HS-5 (cell line): ENCODE measurements around the gene PAGE2.
"Not testable (repeated sequence)": the region's sequence is repeated elsewhere in the genome, so short reads cannot be mapped to it uniquely, and the experiment has no call there.

Experiments used
- DNase-seq: peaks from one replicate; pipeline ENCODE4 v3.0.0-alpha.2; 2012; ENCODE audit warnings: low read depth

Gene PAGE2, protein sequence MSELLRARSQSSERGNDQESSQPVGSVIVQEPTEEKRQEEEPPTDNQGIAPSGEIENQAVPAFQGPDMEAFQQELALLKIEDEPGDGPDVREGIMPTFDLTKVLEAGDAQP

GRCh38 chrX:55088795-55089489, at the start of gene PAGE2:
TSS of gene PAGE2 (plus strand) at chrX:55089018. CDS start at chrX:55090021, 1,003 bp downstream.
- no peak for DNase-seq

GRCh38 chrX:55039471-55039870, 49.3 kb upstream of the PAGE2 start:
- DNase-seq, result no peak

GRCh38 chrX:55041514-55041913, 47.3 kb upstream of the PAGE2 start:
- DNase-seq, result no peak

- DNase-seq, result not testable (repeated sequence)
Measured at GRCh38 chrX:55050599-55050998, 38.2 kb upstream of the PAGE2 start.

DNA sequence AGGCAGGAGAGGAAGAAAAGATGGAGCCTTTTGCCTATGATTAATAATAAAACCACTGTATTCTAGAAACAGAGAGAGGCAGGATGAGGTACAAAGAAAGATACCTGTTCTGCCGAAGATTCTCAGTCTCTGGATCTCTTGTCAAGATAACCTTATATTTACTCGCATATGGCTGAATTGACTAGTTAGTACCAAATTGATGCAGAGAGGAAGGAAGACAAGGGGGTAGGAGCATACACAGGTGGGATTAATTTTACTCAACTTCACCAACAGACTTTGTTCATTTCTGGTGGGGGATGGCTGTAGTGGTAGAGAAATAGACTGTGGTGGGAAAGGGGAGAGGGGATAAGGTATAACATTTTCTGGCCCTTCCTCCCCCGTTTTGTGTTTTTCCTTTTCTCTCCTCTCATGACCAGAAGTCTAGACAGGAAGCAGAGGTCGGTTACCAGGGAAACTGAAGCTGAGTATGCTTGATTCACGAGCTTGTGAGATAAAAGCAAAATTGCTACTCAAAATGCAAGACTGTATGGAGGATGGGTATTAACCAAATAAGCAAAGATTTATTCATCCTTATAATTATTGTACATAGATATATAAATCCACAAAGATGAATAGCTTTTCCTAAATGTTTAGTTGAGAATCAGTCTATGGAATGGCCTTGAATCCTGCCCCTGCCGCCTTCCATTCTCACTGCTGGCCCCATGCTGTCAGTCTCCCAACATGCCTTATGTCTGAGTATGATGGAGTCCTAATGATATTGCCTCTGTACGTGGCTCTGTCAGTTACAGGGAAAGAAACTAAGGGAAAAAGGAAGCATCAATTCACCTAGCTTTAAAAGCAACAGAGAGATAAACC, 31.8 kb upstream of the PAGE2 start:
- no peak for DNase-seq

- DNase-seq, result no peak
Measured at GRCh38 chrX:55057675-55058249, 31.1 kb upstream of the PAGE2 start.

DNA sequence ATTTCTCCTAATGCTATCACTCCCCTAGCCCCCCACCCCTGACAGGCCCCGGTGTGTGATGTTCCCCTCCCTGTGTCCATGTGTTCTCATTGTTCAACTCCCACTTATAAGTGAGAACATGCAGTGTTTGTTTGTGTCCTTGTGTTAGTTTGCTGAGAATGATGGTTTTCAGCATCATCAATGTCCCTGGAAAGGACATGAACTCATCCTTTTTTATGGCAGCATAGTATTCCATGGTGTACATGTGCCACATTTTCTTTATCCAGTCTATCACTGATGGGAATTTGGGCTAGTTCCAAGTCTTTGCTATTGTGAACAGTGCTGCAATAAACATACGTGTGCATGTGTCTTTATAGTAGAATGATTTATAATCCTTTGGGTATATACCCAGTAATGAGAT, 21.6 kb upstream of the PAGE2 start:
- not testable (repeated sequence) for DNase-seq

DNA sequence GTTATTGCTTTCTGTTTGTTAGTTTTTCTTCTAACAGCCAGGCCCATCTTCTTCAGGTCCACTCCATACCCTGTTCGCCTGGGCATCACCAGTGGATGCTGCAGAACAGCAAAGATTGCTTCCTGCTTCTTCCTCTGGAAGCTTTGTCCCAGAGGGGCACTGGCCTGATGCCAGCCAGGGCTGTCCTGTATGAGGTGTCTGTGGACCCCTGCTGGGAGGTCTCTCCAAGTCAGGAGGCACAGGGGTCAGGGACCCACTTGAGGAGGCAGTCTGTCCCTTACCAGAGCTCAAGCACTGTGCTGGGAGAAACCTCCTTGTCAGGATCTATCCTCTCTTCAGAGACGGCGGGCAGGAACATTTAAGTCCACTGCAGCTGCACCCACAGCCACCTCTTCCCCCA, 16.5 kb upstream of the PAGE2 start:
- no peak for DNase-seq

GRCh38 chrX:55074851-55075467, 13.9 kb upstream of the PAGE2 start, which contains the start of gene PAGE2B:
TSS of gene PAGE2B (plus strand) at chrX:55075030. CDS start at chrX:55076042, 1,012 bp downstream.
- DNase-seq, result no peak

DNA sequence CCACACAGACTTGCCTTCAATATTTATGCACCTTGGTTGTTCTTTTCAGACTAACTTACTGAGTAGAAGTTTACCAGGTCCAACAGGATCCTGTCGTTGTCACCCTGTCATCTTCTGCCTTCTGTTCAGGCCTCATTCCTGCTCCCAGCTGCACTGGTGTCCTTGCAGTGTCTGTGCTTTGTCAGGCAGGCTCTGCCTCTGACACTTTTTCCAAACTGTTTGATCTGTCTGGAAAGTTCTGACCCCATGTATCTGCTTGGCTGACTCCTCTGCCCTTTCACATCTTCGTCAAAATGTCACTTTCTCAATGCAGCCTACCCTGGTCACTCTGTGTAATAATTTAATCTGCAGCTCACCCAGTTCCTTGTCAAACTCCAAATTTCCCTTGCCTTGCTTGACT, 9.9 kb downstream of the PAGE2 start:
- DNase-seq, result no peak

DNA sequence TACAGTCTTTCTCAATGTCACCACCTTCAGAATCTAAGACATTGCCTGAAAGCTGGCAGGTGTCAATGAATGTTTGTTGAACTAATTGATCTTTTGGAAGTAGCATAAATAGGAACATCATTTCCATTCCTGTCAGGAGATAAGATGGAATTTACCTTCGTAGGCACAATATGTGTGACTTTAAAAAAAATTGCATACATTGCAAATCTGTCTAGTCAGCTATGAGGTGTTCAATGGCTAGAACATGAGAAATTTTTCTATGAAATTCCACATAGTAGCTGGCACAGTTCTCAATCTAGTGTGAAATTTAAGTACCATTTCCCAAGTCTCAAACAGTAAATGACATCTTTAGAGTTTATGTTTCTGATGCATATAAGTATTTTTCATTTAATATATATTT, 10.3 kb downstream of the PAGE2 start:
- no peak for DNase-seq

DNA sequence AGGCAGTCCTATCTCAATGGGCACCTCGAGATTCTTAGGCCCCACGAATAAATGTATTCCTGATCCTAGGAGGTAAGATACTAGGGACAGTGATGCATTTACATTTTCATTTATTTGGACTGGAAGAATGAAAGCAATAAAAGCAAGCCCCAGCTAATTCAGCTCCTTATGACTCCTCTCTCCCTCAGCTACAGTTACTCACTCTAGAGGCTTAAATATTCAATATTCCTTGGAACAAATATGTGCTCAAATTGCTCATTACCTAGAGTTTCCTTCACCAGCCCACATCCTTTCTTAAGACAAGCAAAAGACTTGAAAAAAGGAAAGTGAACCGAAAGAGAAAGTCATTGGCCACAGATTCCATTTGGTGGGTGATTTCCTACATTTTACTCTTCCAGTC, 13.9 kb downstream of the PAGE2 start:
- DNase-seq, result no peak

- DNase-seq, result no peak
Measured at GRCh38 chrX:55107262-55107661, 18.4 kb downstream of the PAGE2 start.

GRCh38 chrX:55107911-55108310, 19.1 kb downstream of the PAGE2 start:
- no peak for DNase-seq

- no peak for DNase-seq
Measured at GRCh38 chrX:55109306-55109705, 20.5 kb downstream of the PAGE2 start.

DNA sequence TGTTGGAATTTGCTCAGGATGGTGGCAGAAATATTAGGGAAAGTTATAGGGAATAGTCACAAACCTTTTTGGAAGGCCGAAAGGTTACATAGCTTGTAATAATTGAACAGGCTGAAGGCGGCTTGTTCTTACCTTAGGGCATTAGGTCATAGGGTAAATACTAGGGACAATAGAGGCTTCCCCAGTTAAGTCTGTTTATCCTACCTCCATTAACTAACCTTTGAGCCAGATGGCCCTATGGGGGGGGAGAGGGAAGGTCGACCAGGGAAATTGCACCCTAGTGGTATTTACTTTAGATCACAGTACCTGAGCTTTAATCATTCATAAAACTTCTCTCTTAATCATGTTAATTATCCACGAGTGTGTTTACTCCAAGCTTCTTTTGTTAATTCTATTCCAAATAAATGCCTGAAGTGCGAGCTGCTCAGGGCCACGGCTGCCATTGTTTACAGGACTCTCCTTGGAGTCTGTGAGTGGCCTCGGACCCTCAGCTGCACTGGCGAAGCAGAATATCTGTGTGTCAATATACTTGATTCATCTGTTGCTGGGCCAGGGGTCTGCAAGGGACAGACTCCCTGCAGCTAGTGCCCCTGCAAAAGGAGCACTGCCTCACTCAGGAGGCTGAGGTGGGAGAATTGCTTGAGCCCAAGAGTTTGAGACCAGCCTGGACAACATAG, 22.9 kb downstream of the PAGE2 start:
- DNase-seq, result no peak

DNA sequence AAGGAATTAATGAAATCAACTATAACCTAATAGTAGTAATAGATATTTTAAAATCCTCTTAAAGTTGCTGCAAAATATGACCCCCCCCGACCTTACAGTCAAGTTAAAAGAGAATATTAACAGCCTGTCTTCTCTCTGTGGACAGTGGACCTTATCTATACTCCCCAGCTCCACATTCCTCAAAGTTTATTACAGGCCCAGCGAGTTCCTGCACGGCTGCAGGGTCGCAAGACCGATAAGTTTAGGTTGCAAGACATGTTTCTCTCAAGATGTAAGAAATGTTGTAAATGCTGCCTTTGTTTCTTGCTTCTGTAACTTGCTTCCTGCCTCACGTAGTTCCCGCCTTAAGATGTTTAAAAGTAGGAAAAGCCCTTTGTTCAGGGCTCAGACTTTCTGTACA, 27.8 kb downstream of the PAGE2 start:
- DNase-seq, result not testable (repeated sequence)

GRCh38 chrX:55118574-55118973, 29.8 kb downstream of the PAGE2 start:
- DNase-seq, result no peak

- no peak for DNase-seq
Measured at GRCh38 chrX:55119271-55119670, 30.5 kb downstream of the PAGE2 start.

DNA sequence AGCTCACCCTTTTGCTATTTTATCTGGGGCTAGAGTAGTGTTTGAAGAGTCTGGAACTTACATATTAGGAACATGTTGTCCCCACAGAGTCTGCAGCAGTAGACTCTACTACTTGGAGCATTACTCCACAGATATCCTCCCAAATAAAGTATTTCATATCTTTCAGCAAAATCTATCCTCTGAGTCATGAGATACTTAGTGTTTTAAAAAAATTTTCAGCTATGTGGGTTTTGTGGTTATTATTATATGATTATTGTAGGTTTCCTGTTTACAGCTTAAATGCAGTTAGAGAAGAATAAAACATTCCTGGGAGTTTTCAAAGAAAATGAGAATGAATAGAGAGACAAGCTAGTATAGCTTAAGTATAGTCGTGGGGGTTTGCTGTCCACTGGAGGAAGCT, 30.9 kb downstream of the PAGE2 start:
- no peak for DNase-seq

DNA sequence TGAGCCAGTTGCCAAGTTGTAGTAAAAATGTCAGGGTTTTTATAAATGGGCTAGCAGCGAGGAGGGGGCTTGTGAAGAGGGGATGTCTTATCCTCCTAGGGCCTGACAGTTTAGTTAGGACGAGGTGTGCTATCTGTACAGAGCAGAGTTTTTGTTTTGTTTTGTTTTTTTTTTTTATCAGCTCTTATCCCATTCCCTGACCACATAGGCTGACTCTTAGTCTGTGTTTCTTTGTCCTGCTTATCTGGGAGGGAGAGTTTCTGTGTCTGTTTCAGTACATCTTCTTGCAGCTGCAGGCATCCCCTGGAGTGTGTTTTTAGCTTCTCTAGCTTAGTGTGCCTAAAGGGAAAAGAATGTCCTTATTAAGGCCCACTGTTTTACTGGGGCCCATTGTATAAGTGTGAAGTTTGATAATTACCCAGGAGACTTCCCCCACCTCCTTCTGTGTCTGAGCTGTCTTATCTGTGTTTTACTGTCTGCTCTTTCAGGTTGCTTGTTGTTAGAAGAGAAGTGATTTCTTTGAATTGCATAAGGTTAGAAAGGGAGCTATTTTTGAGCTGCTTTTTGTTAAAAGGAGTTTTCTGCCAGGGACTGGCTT, 32.0 kb downstream of the PAGE2 start:
- DNase-seq, result no peak
